Heart right ventricle (tissue), 16 donors: ENCODE data around the gene RCOR3. TPM values are rescaled to one million over a fixed set of nuclear protein-coding genes. Genes with fewer than 3 reads are reported as not detected.
A peak's percentile ranks its signal among the peaks of the same experiment; 100 is the strongest.

Experiments used
- ATAC-seq, 8 donors: fragments of 200-7000 bp; cut with Tn5 transposase; one replicate each; pipeline ENCODE4 v1.9.1; 2020; ENCODE audit warnings: mild to moderate bottlenecking in 8 of 8, moderate library complexity in 8 of 8, moderate number of reproducible peaks in 1 of 8
- DNase-seq, 2 donors: peaks; one replicate each; pipeline ENCODE4 v3.0.0-alpha.2; 2020
- H3K27ac ChIP-seq, 10 donors: fragments of 200-600 bp; sonication (generic) in 2 of 10; one replicate each; pipeline versions ENCODE4 v1.5.0 to v1.8.0; 2020 to 2022; ENCODE audit warnings: mild to moderate bottlenecking in 3 of 10
- H3K27me3 ChIP-seq, 7 donors: fragments of 200-600 bp; one replicate each; pipeline ENCODE4 v1.8.0; 2021 to 2022; ENCODE audit warnings: mild to moderate bottlenecking in 2 of 7
- H3K36me3 ChIP-seq, 9 donors: fragments of 200-600 bp; sonication (generic) in 1 of 9; one replicate each; pipeline versions ENCODE4 v1.5.0 to v1.8.0; 2020 to 2022; ENCODE audit warnings: mild to moderate bottlenecking in 2 of 9
- H3K4me1 ChIP-seq, 9 donors: fragments of 200-600 bp; sonication (generic) in 1 of 9; one replicate each; pipeline versions ENCODE4 v1.5.0 to v1.8.0; 2020 to 2022; ENCODE audit warnings: mild to moderate bottlenecking in 4 of 9
- H3K4me3 ChIP-seq, 10 donors: fragments of 200-600 bp; sonication (generic) in 2 of 10; one replicate each; pipeline versions ENCODE4 v1.5.0 to v1.8.0; 2020 to 2022; ENCODE audit warnings: mild to moderate bottlenecking in 7 of 10, moderate library complexity in 2 of 10
- H3K9me3 ChIP-seq, 11 donors: fragments of 200-600 bp in 10 of 11; sonication (generic) in 2 of 11; one replicate each; pipeline versions ENCODE4 v1.5.0 to v1.8.0; 2013 to 2022; ENCODE audit warnings: mild to moderate bottlenecking in 2 of 11, control low read depth in 1 of 11, moderate library complexity in 1 of 11
- CTCF ChIP-seq, 9 donors: fragments of 200-600 bp; sonication (generic) in 2 of 9; IDR thresholded peaks; one replicate each; pipeline versions ENCODE4 v1.5.0 to v1.8.0; 2021 to 2022; ENCODE audit warnings: antibody characterized with exemption in 9 of 9, mild to moderate bottlenecking in 5 of 9, moderate library complexity in 1 of 9
- WGBS, 2 donors: extraction: QIAGEN DNeasy Blood & Tissue Kit; methylation state at CpG; one replicate each; pipeline ENCODE4 v1.1.7; 2013; ENCODE audit warnings: inconsistent platforms in 1 of 2; 5-methylcytosine and 5-hydroxymethylcytosine counted together
- intact Hi-C, 10 donors: fragments of 100-400 bp; cut with DNase I; formaldehyde crosslinking; loops; one replicate each; pipeline versions ENCODE4 v1.11.1 to v1.14.2; 2022
- polyA plus RNA-seq, 2 donors: library from polyadenylated mRNA; stranded (reverse); fragments of 200-250 nt; gene quantifications; one replicate each; pipeline ENCODE4 v1.2.3, GENCODE V29; 2013
- total RNA-seq, 10 donors: library from RNA; stranded (reverse); fragmentation: NEBNext Ultra II Directional in 3 of 10; extraction: Animal tissue kit (Norgen Biotek cat#: 25700) in 3 of 10; gene quantifications; one replicate each; pipeline versions ENCODE4 v1.2.1 to v1.2.4, GENCODE V29; 2021 to 2023
- donor health status: Arrhythmogenic right ventricular cardiomyopathy.
- donor health status: ischemic (EF 13 %, LVEDD 7.1; RV severe dilation, severe dysfunction).
- donor health status: healthy with polysubstance abuse.
- donor health status: DM: no; HTN: yes; CAD: no.
- donor health status: DM: no; HTN: no; CAD: no.
- donor health status: ischemic (EF 25% LVEDD 6.9; RV normal size, moderate dysfunction).
- donor health status: ischemic (EF 25% LVEDD 5.7; RV mildly dilated, moderate dysfunction).
- donor health status: healthy.
- donor health status: DM: yes; HTN: yes; CAD: no.
- donor health status: Ischemic cardiomyopathy.
- donor health status: ischemic (EF 35%, LVEDD 5.7; RV mildly dilated, moderate dysfunction).
- donor health status: nonischemic (EF 11% LVEDD 7.7; RV severe dilation, severe dysfunction).
- donor health status: DM: yes; HTN: yes; CAD: no.
- donor health status: PGD.
- donor health status: ischemic (EF 29% LVEDD 5.4; RV normal size, mild dysfunction).
- donor health status: nonischemic (EF 23%, LVEDD 6.1; RV moderate dilation, normal function).

RCOR3 gene
- total and polyA plus RNA-seq, 12 donors: 17.7 to 65.5 (median 50.1) TPM

- WGBS, 2 donors: 92 to 94% methylated on average over 8 of the region's 8 CpGs
- Histone ChIP-seq H3K27ac (no peak overlapping the region), H3K27me3 (no peaks in the 10 kb centered on the region), H3K4me3 (peak overlapping the region in 1 of 10 donors; percentile 8), H3K9me3 (no peaks in the 10 kb centered on the region), H3K4me1 (peaks cover 6 to 65% (median 31%) of the 10 kb centered on the region in 9 donors), H3K36me3 (no peaks in the 10 kb centered on the region)
- TF ChIP-seq CTCF (IDR thresholded peaks at IDR 0.05): no peak
- DNase-seq (no peak), ATAC-seq (no peak)
- intact Hi-C loops: loop anchor here in 1 of 10 donors (5.0 kb wide), 1 partner anchor 1907 kb away; no protein-coding TSS in a partner anchor
Measured at GRCh38 chr1:211330282-211330936, 71.2 kb downstream of the RCOR3 start.

DNA sequence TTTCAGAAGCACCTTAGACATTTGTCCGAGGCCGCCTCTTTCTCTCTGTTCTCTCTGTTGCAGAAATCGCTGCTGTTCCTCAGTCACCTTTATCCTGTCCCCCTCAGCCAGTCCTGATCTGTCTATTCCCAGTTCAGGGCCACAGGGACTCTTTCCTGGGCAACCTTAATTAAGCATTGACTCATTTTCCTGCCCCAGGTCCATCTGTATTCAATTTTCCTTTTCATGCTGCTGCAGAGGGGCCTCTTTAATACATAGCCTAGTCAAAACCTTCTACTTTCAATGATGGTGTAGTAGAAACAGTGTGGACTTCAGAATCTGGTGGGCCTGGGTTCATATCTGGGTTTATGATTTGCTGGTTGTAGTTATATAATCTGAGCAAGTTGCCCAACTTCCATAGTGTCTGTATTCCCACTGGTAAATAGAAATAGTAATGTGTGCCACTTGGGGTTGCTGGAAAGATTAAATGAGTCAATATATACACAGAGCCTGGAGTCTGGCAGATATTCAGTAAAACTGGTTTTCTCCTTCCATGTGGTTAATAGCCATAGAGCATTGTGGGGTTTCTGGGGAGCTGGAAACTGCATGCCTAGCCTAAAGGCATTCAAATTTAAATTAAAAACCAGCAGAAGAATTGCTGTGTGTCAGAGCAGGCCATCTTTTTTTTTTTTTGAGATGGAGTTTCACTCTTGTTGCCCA is 72.0 kb downstream of the RCOR3 start:
- WGBS, 2 donors: 93 to 94% methylated on average over 3 of the region's 3 CpGs
- H3K4me1 ChIP-seq: peaks cover 5 to 68% (median 33%) of the 10 kb centered on the region in 9 donors
- intact Hi-C loops: loop anchor here in 1 of 10 donors (5.0 kb wide), 1 partner anchor 1906 kb away; no protein-coding TSS in a partner anchor
- DNase-seq (no peak), ATAC-seq (no peak)
- no peak overlapping the region for H3K27ac ChIP-seq
- H3K9me3 ChIP-seq: no peaks in the 10 kb centered on the region
- no peaks in the 10 kb centered on the region for H3K27me3 ChIP-seq
- H3K36me3 ChIP-seq: no peaks in the 10 kb centered on the region
- no peak overlapping the region for H3K4me3 ChIP-seq
- TF ChIP-seq CTCF (IDR thresholded peaks at IDR 0.05): no peak

GRCh38 chr1:211332036-211332616 is 73.0 kb downstream of the RCOR3 start:
- no peaks in the 10 kb centered on the region for H3K9me3 ChIP-seq
- no peak for TF ChIP-seq CTCF (IDR thresholded peaks at IDR 0.05)
- WGBS, 2 donors: 68 to 71% methylated on average over 3 of the region's 3 CpGs
- no peaks in the 10 kb centered on the region for H3K36me3 ChIP-seq
- ATAC-seq: no peak
- intact Hi-C loops: loop anchor here in 1 of 10 donors (5.0 kb wide), 1 partner anchor 1905 kb away; no protein-coding TSS in a partner anchor
- DNase-seq: no peak
- H3K27ac ChIP-seq: no peak overlapping the region
- H3K27me3 ChIP-seq: no peaks in the 10 kb centered on the region
- peaks cover 3 to 69% (median 31%) of the 10 kb centered on the region in 9 donors for H3K4me1 ChIP-seq
- no peak overlapping the region for H3K4me3 ChIP-seq

DNA sequence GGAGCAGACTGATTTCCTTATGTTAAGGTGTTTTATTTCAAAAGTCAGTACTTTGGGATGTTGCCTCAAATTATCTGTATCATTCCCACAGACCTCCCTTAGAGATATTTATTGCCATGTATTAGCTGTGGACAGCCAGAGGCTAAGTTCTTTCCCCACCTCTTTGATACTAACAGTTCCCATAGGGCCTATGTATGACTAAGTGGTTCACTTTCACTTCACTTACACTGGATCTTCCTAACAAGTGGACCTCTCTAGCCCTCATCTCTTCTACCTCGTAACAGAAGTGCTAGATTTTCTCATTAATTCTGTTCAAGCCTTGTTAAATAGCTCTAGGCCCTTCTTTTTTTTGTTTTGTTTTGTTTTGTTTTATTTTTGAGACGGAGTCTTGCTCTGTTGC is 73.7 kb downstream of the RCOR3 start:
- no peak for TF ChIP-seq CTCF (IDR thresholded peaks at IDR 0.05)

More for the DNA sequence above, 73.7 kb downstream of the RCOR3 start:
- ATAC-seq (peak in 1 of 8 donors; percentile 25), DNase-seq (no peak)
- intact Hi-C loops: loop anchor here in 1 of 10 donors (5.0 kb wide), 1 partner anchor 1904 kb away; no protein-coding TSS in a partner anchor
- H3K4me1 ChIP-seq: peaks cover 1 to 65% (median 27%) of the 10 kb centered on the region in 9 donors
- 94 to 95% methylated on average over 2 of the region's 2 CpGs for WGBS, 2 donors
- H3K4me3 ChIP-seq: no peak overlapping the region
- H3K27me3 ChIP-seq: no peaks in the 10 kb centered on the region
- H3K9me3 ChIP-seq: no peaks in the 10 kb centered on the region
- H3K27ac ChIP-seq: no peak overlapping the region
- H3K36me3 ChIP-seq: no peaks in the 10 kb centered on the region
